OCI-LY1 (cell line): Measurements from ENCODE around the gene HUS1B.

Experiments used
- CTCF ChIP-seq: fragments of 200-600 bp; sonication (generic), shearing (Covaris generic); IDR thresholded peaks from 2 replicates; pipeline ENCODE4 v1.5.1; 2017; ENCODE audit warnings: mild to moderate bottlenecking, antibody characterized with exemption, low read length, moderate library complexity, mixed read lengths
- EZH2 ChIP-seq: fragments of 200-600 bp; sonication (generic), shearing (Covaris generic); IDR thresholded peaks from 2 replicates; pipeline ENCODE4 v1.8.0; 2017; ENCODE audit warnings: borderline replicate concordance, mixed run types, mild to moderate bottlenecking, antibody characterized with exemption, low read length, moderate library complexity, mixed read lengths

- TF ChIP-seq EZH2 (no peak), CTCF (no peak)
These were observed 28.1 kb upstream of the HUS1B start for GRCh38 chr6:684831-685636.
